Memory B cell (primary cell): Measurements from ENCODE around the gene MRPL53.
A peak's percentile ranks its signal among the peaks of the same experiment; 100 is the strongest.

Source experiments
- ATAC-seq: fragments of 150-1000 bp; cut with Tn5 transposase; 2 replicates; pipeline ENCODE4 v1.10.0; 2021; ENCODE audit warnings: low read depth, mild to moderate bottlenecking, moderate library complexity
- DNase-seq, 2 donors: peaks; one replicate each; pipeline ENCODE4 v3.0.0; 2022; ENCODE audit warnings: low spot score in 2 of 2
- H3K27ac Mint-ChIP-seq: one replicate; pipeline ENCODE4 v1.8.0; 2022; ENCODE audit warnings: mild to moderate bottlenecking, moderate library complexity, mixed read lengths
- H3K27me3 Mint-ChIP-seq: one replicate; pipeline ENCODE4 v1.8.0; 2022; ENCODE audit warnings: mixed read lengths
- H3K36me3 Mint-ChIP-seq: one replicate; pipeline ENCODE4 v1.8.0; 2022; ENCODE audit warnings: mild to moderate bottlenecking, mixed read lengths
- H3K4me1 Mint-ChIP-seq: one replicate; pipeline ENCODE4 v1.8.0; 2022; ENCODE audit warnings: mixed read lengths
- H3K4me3 Mint-ChIP-seq: one replicate; pipeline ENCODE4 v1.8.0; 2022; ENCODE audit warnings: mild to moderate bottlenecking, moderate library complexity, mixed read lengths
- H3K9me3 Mint-ChIP-seq: one replicate; pipeline ENCODE4 v1.8.0; 2022; ENCODE audit warnings: mixed read lengths

MRPL53 gene

DNA sequence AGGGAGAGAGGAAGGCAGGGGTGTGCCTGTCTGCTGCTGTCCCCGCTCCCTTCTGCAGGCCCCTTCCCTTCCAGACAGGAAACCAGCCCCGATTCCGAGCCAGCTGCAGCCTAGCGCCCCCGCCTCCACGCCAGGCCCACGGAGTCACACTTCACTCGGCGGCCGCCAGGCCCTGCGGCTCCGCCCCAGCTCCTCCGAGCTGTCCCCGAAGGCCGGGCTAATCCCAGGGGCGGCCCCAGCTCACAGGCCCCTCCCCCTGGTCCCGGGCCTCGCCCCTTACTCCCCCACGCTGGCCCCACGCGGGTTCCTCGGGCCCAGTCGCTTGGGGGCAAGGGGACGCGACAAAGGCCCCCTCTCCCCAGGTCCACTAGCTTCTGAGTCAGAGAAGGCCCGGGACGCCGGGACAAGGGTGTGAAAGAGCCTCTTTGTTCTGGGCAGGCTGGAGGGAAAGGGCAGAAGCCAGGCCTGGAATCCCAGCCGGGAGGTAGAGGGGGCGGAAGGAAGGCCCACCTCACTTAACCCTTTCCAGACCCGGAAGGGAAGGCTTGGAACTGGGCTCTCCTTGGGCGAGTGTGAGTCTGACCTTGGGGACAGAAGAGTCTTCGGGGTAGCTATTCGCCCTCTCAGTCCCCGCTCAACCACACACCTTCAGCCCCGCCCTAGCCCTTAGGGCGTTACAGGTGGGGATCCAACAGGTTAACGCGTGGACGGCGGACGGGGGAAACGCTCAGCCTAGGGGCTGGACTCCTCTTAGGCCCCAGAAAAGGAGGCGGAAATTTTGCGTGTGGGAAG lies 31.9 kb downstream of the MRPL53 start:
- peaks cover 8% of the 10 kb centered on the region for H3K27me3 Mint-ChIP-seq
- peak; percentile 57 to 64 for DNase-seq
- no peaks in the 10 kb centered on the region for H3K36me3 Mint-ChIP-seq
- peak overlapping the region; percentile 86 for H3K4me3 Mint-ChIP-seq
- ATAC-seq = peak; percentile 86
- no peaks in the 10 kb centered on the region for H3K9me3 Mint-ChIP-seq
- peaks cover 21% of the 10 kb centered on the region for H3K4me1 Mint-ChIP-seq
- H3K27ac Mint-ChIP-seq = no peak overlapping the region

DNA sequence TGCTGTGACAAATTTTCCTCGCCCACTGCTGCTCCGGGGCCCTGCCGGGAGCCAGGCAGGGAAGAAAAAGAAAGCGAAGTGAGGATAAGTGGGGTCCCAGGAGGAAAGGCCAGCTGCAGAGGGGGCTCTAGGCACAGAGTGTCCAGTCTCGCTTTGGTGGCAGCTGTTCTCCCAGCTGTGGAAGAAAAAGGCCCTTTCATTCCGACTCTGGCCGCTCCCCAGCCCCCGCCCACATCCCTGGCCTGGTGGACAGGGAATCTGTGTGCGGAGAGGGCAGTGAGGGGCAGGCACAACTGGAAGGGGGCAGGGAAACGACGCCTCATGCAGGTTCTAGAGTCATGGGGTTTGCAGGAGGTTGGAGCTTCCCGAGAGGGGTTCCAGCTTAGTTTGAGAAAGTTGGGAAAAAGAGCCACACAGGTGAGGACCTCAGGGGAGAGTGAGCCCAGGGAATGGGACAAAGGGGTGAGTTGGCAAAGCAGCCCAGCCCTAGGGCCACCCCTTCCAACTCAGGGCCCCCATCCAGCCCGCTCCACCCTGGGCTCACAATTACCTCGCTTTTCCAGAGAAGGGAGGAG lies 32.6 kb downstream of the MRPL53 start:
- H3K9me3 Mint-ChIP-seq = no peaks in the 10 kb centered on the region
- H3K27me3 Mint-ChIP-seq = peaks cover 8% of the 10 kb centered on the region
- DNase-seq (no peak), ATAC-seq (no peak)
- H3K36me3 Mint-ChIP-seq = no peaks in the 10 kb centered on the region
- no peak overlapping the region for H3K27ac Mint-ChIP-seq
- peak overlapping the region; percentile 86 for H3K4me3 Mint-ChIP-seq
- H3K4me1 Mint-ChIP-seq = peaks cover 21% of the 10 kb centered on the region

GRCh38 chr2:74439373-74439772 lies 33.1 kb downstream of the MRPL53 start:
- DNase-seq (no peak), ATAC-seq (no peak)
- no peaks in the 10 kb centered on the region for H3K9me3 Mint-ChIP-seq
- peak overlapping the region; percentile 51 for H3K4me3 Mint-ChIP-seq
- H3K27me3 Mint-ChIP-seq = peaks cover 6% of the 10 kb centered on the region
- H3K36me3 Mint-ChIP-seq = no peaks in the 10 kb centered on the region
- H3K27ac Mint-ChIP-seq = no peak overlapping the region
- H3K4me1 Mint-ChIP-seq = peaks cover 21% of the 10 kb centered on the region

DNA sequence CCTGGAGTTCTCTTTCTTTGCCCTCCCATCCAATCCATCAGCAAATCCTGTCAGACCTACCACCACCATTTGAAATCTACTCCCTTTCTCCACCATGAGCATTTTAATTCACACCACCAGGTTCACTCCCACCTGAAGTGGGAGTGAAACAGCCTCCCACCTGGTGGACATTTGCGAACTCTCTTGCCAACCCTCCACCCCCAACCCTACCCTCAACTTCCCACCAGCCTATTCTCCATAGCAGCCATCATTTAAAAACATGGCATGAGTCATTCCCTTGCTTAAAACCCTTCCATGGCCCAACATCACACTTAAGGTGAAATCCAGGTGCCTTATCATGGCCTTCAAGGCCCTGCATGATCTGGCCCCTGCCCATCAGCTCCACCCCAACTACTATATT lies 34.2 kb downstream of the MRPL53 start:
- DNase-seq = no peak
- H3K4me3 Mint-ChIP-seq = no peak overlapping the region

GRCh38 chr2:74436848-74437695 lies 35.4 kb downstream of the MRPL53 start:
- H3K36me3 Mint-ChIP-seq = no peaks in the 10 kb centered on the region
- H3K9me3 Mint-ChIP-seq = no peaks in the 10 kb centered on the region
- H3K4me3 Mint-ChIP-seq = no peak overlapping the region
- no peak overlapping the region for H3K27ac Mint-ChIP-seq
- DNase-seq (no peak), ATAC-seq (no peak)
- peaks cover 17% of the 10 kb centered on the region for H3K4me1 Mint-ChIP-seq
- H3K27me3 Mint-ChIP-seq = peaks cover 2% of the 10 kb centered on the region

More for the DNA sequence above, 34.2 kb downstream of the MRPL53 start:
- peaks cover 6% of the 10 kb centered on the region for H3K27me3 Mint-ChIP-seq
- no peaks in the 10 kb centered on the region for H3K9me3 Mint-ChIP-seq
- H3K27ac Mint-ChIP-seq = no peak overlapping the region
- no peak for ATAC-seq
- no peaks in the 10 kb centered on the region for H3K36me3 Mint-ChIP-seq
- peaks cover 19% of the 10 kb centered on the region for H3K4me1 Mint-ChIP-seq

DNA sequence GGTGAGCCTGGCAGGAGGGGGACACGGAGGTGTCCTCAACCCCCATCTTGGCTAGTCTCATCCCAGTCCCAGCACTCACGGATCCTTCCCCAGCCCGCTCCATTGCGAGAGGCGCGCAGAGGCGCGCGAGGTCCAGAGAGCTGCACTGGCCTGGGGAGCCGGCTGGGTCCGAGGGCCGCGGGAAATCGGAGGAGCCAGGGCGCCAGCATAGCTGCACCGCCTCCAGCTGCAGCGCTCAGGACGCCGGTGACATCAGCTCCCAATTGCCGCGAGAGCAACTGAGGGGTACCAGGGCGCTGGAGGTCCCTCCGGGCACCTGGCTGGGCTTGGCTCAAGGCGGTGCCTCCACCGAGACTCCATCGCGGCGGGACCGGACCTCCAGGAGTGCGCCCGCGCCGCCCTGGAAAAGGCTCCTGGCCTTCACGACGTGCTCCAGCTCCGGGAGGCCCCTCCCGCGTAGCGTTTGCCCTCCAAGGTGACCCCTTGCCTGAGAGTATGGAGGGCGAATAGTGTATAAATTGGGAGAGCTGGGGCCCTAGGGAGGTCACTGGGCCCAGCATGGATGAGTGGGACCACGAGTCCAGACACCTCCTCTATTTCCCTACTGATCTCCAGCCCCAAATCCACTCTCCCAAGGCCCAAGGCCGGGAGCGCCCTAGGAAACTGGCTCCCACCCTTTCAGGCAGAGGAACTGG lies 36.2 kb downstream of the MRPL53 start:
- Mint-ChIP-seq H3K27ac (no peak overlapping the region), H3K4me3 (no peak overlapping the region), H3K27me3 (peaks cover 2% of the 10 kb centered on the region), H3K4me1 (peaks cover 17% of the 10 kb centered on the region), H3K36me3 (no peaks in the 10 kb centered on the region), H3K9me3 (no peaks in the 10 kb centered on the region)
- no peak for DNase-seq
- no peak for ATAC-seq

DNA sequence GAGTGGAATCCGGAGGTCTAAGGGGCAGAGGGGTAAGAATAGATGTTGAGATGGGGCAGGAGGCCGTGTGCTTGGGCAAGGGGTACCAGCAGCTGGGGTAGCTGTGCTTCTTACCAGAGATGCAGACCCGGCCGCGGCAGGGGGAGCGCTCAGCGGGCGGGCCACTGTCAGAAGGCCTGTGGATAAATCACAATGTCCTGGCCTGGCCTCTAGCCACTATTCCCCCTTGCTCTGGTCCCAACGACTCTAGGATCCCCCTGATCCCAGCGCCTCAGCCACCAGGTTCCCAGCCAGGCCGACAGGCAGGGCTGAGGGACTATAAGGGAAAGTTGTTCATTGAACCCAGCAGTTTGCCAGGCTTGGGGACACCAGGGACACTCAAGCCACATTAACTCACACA lies 42.0 kb downstream of the MRPL53 start:
- DNase-seq (no peak), ATAC-seq (no peak)
- Mint-ChIP-seq H3K4me3 (no peak overlapping the region), H3K27me3 (no peaks in the 10 kb centered on the region), H3K27ac (no peak overlapping the region), H3K4me1 (no peaks in the 10 kb centered on the region), H3K36me3 (peaks cover 6% of the 10 kb centered on the region), H3K9me3 (no peaks in the 10 kb centered on the region)

GRCh38 chr2:74429487-74430451 lies 42.7 kb downstream of the MRPL53 start:
- no peaks in the 10 kb centered on the region for H3K27me3 Mint-ChIP-seq
- H3K4me3 Mint-ChIP-seq = no peak overlapping the region
- no peak overlapping the region for H3K27ac Mint-ChIP-seq
- no peaks in the 10 kb centered on the region for H3K9me3 Mint-ChIP-seq
- peaks cover 8% of the 10 kb centered on the region for H3K36me3 Mint-ChIP-seq
- H3K4me1 Mint-ChIP-seq = no peaks in the 10 kb centered on the region
- ATAC-seq (no peak), DNase-seq (no peak)

- Mint-ChIP-seq H3K4me3 (no peak overlapping the region), H3K9me3 (no peaks in the 10 kb centered on the region), H3K27me3 (no peaks in the 10 kb centered on the region), H3K4me1 (no peaks in the 10 kb centered on the region), H3K36me3 (peaks cover 8% of the 10 kb centered on the region), H3K27ac (no peak overlapping the region)
- DNase-seq (no peak), ATAC-seq (no peak)
Measured at GRCh38 chr2:74428675-74429074, 43.8 kb downstream of the MRPL53 start.

- Mint-ChIP-seq H3K27me3 (no peaks in the 10 kb centered on the region), H3K9me3 (no peaks in the 10 kb centered on the region), H3K36me3 (peaks cover 8% of the 10 kb centered on the region), H3K27ac (no peak overlapping the region), H3K4me1 (peaks cover 7% of the 10 kb centered on the region), H3K4me3 (no peak overlapping the region)
- DNase-seq (no peak), ATAC-seq (no peak)
Measured at GRCh38 chr2:74427551-74427950, 44.9 kb downstream of the MRPL53 start.

DNA sequence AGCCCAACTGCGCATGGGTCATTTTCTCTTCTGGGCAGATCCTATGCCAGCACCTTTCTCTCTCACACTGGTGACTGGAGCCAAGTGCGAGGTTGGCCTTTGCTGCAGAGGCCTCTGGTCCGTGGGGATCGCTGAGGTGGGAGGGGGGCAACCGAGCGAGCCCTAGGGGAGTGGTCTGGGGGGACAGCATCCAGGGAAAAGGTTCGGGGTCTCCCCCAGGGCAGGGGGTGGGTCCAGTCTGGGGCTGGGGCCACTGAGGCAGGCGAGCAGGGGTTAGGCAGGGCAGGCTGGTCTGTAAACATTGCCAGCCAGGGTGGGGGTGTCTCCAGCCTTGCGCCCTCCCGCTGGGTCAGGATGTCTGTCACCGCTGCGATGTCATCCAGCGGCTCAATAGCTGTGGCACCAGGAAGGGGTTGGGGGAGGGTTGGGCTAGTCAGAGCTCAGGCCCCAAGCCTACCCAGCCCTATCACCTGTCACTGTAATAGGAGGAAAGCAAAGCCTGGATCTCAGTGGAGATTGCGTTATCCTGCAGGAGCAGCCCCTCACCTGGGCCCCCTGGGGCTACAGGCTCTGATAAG lies 46.2 kb downstream of the MRPL53 start:
- no peaks in the 10 kb centered on the region for H3K27me3 Mint-ChIP-seq
- no peak for ATAC-seq
- H3K4me1 Mint-ChIP-seq = peaks cover 7% of the 10 kb centered on the region
- H3K27ac Mint-ChIP-seq = no peak overlapping the region
- no peak overlapping the region for H3K4me3 Mint-ChIP-seq
- H3K9me3 Mint-ChIP-seq = no peaks in the 10 kb centered on the region
- no peak for DNase-seq
- peaks cover 8% of the 10 kb centered on the region for H3K36me3 Mint-ChIP-seq

DNA sequence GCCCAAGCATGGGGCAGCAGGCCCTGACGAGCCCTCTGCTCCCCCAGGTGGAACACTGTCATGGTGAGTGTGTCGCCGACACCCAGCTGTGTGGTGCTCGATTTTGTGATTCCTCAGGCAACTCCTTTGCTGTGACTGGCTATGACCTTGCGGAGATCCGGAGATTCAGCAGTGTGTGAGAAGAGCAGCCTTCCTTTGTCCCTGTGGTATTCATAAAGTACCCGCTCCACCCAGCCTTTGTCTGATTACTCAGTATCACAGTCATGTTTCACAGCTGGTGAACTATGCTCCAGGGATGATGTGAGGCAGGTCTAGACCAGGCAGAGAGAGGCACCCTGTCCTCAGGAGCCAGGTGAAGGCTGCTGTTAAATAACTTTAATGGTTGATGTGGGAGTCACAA lies 47.0 kb downstream of the MRPL53 start:
- no peaks in the 10 kb centered on the region for H3K27me3 Mint-ChIP-seq
- H3K9me3 Mint-ChIP-seq = no peaks in the 10 kb centered on the region
- H3K4me3 Mint-ChIP-seq = no peak overlapping the region
- no peak for ATAC-seq
- peaks cover 10% of the 10 kb centered on the region for H3K4me1 Mint-ChIP-seq
- H3K27ac Mint-ChIP-seq = no peak overlapping the region
- DNase-seq = no peak
- peaks cover 8% of the 10 kb centered on the region for H3K36me3 Mint-ChIP-seq

GRCh38 chr2:74424995-74425406 lies 47.5 kb downstream of the MRPL53 start:
- H3K4me3 Mint-ChIP-seq = no peak overlapping the region

More at GRCh38 chr2:74424995-74425406, 47.5 kb downstream of the MRPL53 start:
- Mint-ChIP-seq H3K36me3 (peaks cover 8% of the 10 kb centered on the region), H3K27me3 (no peaks in the 10 kb centered on the region), H3K4me1 (peaks cover 14% of the 10 kb centered on the region), H3K27ac (no peak overlapping the region), H3K9me3 (no peaks in the 10 kb centered on the region)
- DNase-seq (no peak), ATAC-seq (no peak)
